ENCODE data around the gene GLIS1. TPM values are rescaled to one million over a fixed set of nuclear protein-coding genes. Genes with fewer than 3 reads are reported as not detected.

The GLIS1 gene
- polyA plus RNA-seq, 3 donors: 0.22 to 3.7 (median 0.56) TPM

DNA sequence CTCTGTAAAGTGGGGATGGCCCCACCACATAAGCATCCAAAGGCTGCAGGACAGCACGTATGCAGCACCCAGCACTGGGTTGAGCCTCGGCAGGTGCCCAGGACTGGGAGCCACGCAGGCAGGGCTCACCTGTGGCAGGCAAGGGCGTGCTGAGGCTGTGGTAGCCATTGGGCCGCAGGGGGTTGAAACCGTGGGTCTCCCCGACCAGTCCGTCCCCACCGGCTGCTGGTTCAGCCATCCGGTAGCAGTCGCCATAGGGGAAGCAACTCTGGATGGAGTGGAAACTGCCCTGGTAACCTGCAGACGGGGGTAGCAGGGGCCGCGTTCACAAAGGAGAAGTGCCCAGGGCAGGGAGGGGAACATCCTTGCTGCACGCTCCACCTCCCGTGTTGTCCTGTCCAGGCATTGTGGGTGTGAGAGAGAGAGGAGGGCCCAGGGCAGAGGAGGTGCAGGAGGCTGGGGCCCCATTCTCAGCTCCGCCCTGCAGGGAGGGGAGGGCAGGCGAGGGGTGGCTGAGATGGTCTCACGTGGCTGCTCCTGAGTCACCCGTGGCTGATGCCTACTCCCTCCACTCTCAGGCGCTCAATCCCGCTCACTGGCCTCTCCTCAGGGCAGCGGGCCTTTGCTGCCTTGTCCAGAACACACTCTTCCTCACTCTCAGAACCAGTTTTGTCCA lies 229.8 kb downstream of the GLIS1 start:
- WGBS, 3 donors: 47 to 66% (median 53%) methylated on average over 22 to 23 of the region's 23 CpGs
- no peak overlapping the region for H3K27ac ChIP-seq (ENCODE audit: low read depth, low read length)

DNA sequence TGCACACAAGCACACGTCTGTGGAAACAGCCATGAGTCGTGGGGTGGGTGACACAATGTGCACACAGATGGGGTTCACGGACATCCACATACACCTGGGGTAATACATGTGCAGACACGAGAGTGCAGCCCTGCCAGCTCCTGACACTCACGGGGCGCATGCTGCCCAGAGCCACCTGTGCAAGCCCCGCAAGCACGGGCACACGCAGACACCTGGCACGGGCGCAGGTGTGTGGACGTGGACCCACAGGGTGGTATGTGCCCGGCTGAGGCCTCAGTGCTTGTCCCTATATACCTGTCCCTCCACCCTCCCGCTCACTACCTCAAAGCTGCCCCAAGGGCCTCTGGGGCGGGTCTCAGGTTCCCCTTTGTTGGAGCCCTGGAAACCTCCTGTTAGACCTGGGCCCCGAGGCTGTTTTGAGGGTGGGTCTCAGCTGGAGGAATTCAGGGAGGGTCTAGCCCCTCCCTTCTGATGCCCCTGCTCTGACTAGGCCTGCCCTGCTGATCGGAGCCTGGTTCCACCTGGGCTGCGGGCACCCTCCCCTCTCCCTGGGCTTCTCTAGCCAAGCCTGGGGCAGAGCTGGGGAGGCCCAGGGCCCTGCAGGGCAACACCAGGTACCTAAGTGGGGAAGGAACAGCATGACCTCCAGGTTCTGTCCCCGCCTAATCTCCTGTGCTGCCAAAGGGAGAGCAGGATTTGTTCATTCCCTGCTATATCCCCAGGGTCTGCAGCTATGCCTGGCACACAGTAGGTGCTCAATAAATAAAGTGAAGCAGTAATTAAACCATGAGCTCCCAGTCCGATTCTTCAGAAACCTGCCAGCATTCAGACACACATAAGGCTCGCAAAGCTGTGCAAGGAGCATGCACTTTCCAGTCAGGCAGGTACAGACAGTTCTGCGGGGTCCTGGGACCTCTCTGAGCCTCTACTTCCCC lies 230.6 kb downstream of the GLIS1 start:
- WGBS, 3 donors: 90 to 91% (median 91%) methylated on average over 22 of the region's 22 CpGs
- H3K27ac ChIP-seq (ENCODE audit: low read depth, low read length): no peak overlapping the region

DNA sequence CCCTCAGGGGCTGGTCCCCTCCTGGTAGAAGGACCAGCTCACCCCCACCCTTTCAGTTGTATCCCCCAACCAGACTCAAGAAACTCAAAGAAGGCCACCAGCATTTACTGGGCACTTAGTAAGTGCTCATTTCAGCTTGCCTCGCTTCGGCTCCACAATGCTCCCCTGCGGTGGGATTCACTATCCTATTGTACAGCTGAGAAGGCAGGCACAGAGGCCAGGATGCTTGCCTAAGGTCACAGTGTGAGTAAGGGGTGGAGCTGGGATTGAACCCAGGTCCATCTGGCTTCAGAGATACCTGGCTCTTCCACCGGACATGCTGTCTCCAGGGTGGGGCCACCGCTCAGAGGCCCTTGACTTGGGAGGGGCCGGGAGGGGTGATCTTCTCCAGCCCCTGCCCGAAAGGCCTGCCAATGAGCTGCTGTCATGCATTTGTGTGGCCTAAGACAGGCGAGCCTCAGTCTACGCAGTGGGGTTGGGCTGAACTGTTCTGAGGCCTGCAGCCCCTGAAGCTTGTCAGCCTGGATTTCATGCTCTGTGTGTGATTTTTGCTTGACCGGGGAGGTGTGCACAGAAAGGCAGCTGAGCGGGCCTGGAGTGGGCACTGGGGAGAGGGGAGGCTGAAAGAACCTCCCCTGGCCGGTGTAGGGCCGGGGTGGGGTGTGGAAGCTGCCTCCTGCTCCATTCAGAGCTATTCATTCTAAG lies 231.7 kb downstream of the GLIS1 start:
- no peak overlapping the region for H3K27ac ChIP-seq (ENCODE audit: low read depth, low read length)
- WGBS, 3 donors: 87 to 93% (median 89%) methylated on average over 13 of the region's 13 CpGs

DNA sequence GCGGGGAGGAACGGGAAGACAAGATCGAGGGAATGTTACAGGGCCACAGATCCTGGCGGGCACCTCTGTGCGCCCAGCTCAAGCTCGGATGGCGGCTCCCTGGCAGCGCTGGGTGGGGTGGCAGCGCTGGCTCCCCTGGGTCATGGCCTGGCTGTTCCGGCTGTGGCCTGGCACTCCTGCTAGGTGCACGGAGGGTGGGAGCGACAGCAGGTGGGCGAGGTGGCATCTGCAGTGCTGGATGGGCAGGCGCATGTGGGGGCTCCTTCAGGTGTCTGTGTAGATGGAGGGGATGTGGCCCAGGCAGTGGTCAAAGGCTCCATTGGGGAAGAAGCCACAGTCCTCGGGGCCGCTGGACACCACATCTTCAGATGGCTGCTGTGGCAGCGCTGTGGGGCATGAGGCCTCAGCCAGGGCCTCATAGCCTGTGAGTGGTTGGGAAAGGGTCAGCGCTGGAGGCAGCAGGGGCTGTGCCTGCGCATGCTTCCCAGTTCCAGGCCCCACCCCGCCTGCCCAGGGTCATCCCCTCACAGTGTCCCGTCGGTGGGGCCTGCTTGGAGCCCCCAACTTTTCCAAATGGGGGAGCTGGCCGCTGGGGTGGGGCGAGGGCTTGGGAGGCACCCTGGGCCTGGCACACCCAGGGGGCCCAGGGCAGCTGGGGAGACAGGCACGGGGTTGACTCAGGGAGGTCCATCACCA lies 232.5 kb downstream of the GLIS1 start:
- WGBS, 3 donors: 89 to 93% (median 91%) methylated on average over 25 of the region's 25 CpGs
- H3K27ac ChIP-seq (ENCODE audit: low read depth, low read length): no peak overlapping the region

DNA sequence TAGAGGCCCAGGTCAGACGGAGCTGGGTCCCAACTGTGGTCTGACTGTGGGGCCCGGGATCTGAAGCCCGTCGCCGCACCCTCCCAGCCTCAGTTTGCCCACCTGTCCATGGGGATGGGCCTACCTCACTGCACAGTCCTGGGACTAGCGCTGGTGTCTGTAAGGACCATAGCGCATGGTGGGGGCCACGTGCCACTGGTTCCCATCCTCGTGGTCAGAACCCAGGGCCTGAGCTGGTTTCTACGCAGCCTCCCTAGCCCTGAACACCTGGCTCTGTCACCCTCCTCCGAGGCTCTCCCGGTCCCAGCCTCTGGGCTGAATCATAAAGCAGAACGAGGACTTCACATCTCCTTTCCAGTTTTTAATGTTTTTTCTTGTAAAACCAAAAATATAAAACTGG lies 233.1 kb downstream of the GLIS1 start:
- no peak overlapping the region for H3K27ac ChIP-seq (ENCODE audit: low read depth, low read length)
- 89 to 92% (median 90%) methylated on average over 13 of the region's 13 CpGs for WGBS, 3 donors

DNA sequence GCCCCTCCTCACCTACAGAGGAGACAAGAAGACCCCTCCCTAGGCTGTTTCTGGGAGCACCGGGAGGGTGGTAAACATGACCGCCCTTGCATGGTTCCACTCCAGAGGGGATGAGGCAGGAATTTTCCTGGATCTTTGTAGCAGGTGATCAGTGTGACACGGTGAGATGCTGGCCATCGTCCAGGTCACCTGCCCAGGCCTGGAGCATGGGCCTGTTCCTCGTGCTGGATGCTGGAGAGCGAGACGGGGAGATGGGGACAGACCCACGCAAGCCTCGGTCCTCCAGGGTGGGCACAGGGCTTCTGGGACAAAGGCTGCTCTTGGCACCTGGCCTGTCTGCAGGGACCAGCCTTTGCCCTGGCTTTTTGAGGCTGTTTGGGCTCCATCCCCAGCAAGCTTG lies 233.6 kb downstream of the GLIS1 start:
- H3K27ac ChIP-seq (ENCODE audit: low read depth, low read length): no peak overlapping the region
- WGBS, 3 donors: 83 to 94% (median 92%) methylated on average over 9 of the region's 9 CpGs

DNA sequence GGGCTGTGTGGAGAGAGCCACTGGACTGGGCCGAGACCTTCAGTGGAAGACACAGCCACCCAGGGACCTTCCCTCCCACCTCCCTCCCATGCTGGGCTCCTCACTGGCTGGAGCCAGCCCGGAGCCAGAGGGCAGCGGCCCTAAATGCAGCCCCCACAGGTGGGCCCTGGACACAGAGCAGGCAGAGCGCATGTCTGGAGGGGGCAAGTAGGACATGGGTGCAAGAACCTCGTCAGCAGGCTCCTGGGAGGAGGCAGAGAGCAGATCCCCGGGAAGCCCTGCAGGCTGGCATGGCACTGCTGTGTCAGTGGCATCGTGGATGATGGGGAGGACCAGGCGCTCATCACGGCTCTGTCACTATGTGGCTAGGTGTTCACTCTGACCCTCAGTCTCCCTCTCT lies 234.1 kb downstream of the GLIS1 start:
- 81 to 90% (median 88%) methylated on average over 9 of the region's 9 CpGs for WGBS, 3 donors
- no peak overlapping the region for H3K27ac ChIP-seq (ENCODE audit: low read depth, low read length)

DNA sequence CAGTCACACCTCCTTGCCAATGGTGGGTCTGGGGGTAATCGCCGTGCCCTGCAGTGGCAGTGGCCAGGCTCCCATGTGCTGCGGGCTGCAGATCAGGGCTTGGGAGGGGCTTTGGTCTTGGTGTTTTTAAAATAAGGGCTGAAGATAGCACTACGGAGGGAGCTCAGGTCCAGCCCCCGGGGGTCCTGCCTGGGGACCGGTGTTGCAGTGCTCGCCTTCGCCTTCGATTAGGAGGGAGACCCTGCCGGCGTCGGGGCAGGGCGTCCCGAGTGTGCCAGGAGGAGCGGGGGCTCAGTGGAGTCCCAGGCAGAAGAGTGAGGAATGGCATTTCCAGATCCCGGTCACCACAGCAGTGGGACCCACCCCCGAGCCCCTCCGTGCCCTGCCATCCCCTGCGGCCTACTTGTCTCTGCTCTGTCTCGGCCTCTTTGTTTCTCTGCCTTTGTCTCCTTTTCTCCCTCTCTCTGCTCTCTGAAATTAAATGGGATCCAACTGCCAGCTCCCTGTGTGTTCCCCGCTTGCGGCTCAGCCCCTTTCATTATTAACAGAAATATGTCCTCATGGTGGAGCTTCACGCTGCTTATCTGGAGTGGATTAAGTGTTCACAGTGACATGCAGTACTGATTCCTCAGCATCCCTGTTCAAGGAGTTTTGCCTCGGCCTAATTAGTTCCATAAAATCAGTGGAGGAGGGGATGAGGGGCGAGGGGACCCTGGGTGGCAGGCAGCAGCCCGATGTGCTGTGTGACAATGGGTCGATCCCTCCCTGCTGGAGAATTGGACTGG lies 235.3 kb downstream of the GLIS1 start:
- H3K27ac ChIP-seq (ENCODE audit: low read depth, low read length): no peak overlapping the region
- 71 to 79% (median 75%) methylated on average over 27 of the region's 27 CpGs for WGBS, 3 donors

DNA sequence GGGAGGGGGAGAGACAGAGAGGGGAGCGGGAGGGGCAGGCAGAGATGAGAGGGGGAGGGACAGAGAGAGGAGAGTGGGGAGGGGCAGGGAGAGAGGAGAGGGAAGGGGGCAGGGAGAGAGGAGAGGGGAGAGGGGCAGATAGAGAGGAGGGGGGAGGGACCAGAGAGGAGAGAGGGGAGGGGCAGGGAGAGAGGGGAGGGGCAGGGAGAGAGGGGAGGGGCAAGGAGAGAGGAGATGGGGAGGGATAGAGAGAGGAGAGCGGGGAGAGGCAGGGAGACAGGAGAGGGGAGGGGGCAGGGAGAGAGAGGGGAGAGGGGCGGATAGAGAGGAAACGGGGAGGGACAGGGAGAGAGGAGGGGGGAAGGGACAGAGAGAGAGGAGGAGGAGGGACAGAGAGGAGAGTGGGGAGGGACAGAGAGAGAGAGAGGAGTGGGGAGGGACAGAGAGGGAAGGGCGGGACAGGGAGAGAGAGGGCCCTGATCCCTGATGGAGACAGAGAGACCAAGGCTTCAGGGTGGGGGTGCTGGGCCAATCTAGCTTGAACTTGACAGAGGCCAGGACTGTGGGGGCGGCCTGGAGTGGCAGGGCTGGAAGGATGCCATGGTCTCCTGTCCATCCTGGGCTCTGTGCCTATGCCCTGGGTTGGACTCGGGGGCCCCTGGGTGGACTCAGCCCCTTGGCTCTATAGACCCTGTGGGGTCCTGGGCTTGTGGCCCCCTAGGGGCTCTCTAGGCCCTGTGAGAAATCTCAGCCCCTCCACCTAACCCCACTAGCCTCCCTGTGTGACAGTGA lies 236.1 kb downstream of the GLIS1 start:
- 55 to 71% (median 60%) methylated on average over 5 to 7 of the region's 7 CpGs for WGBS, 3 donors
- no peak overlapping the region for H3K27ac ChIP-seq (ENCODE audit: low read depth, low read length)

DNA sequence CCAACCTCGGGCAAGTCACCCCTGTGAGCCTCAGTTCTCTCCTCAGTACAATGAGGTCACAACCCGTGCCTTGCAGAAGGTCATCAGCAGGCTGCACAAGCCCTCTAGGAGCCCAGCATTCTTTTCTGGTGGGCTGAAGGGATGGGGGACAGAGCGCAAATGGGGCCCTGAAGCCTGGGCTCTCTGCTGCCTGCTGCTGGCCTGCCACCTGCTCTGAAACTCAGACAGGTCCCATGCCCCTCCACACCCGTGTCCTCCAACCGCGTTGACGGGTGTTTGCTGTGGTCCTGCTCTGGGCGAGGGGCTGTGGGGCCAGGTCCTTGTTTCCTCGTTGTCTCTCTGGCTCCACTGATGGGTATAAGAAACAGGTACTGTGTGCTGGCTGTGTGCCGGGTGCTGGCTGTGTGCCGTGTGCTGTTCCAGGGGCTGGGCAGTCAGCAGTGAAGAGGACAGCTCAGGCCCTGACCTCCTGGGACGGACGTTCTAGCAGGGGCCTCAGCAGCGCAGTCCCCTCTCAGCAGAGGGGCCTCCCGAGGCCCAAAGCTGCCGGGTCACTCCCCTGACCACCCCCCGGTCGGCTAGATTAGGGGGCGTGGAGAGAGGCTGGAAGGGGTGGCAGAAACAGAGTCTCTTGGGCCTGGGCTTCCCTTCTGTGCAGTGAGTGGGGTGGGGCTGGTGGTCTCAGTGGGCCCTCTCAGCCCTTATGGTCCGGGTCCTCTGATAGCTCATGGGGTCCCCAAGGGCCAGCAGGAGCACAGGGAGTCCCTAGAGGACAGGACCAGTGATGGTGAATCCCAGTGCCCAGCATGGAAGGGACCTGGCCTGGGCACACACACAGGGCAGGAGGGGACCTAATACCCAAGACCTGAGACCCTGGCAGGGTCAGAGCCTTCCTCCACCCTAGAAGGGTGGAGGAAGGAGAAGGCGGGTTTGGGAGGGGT lies 237.6 kb downstream of the GLIS1 start:
- WGBS, 3 donors: 49 to 67% (median 55%) methylated on average over 21 of the region's 21 CpGs
- H3K27ac ChIP-seq (ENCODE audit: low read depth, low read length): no peak overlapping the region

DNA sequence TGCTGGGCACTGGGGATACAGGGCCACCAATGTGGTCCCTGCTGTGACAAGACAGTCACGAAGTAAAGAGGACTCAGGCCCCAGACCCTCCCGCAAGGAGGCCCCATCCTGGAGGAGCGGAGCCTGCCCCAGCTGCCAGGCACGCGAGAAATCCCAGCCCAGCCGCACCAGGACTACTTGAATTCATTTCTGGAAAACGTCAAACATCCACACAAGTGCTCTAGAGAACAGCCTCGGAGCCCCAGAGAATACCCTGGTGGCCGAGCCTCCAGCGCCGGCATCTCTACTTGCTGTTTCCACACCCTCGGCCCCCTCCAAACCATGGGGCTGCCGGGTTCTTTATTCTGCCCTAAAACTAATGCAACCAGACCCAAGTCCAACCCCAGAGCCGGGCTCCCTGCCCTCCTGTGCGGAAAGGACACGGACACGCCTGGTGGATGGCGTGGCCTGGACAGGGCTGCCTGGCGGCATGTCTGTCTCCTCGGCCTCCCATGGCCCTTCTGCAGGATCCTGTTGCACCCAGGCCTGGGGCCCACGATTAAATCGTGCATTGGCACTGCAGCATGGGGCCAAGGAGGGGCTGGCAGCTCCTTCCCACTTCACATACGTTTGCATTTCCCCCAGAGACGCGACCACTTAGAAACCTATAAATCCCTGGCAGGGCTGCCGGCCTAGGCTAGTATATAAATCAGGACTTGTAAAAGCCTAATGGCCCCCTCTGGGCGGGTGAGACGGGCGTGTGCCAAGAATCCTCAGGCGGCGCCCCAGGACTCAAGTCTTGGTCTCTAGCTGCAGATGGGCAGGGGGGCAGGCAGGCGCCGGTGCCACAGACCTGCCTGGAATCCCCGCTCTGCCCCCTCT lies 238.5 kb downstream of the GLIS1 start:
- 71 to 76% (median 73%) methylated on average over 34 of the region's 34 CpGs for WGBS, 3 donors
- no peak overlapping the region for H3K27ac ChIP-seq (ENCODE audit: low read depth, low read length)

DNA sequence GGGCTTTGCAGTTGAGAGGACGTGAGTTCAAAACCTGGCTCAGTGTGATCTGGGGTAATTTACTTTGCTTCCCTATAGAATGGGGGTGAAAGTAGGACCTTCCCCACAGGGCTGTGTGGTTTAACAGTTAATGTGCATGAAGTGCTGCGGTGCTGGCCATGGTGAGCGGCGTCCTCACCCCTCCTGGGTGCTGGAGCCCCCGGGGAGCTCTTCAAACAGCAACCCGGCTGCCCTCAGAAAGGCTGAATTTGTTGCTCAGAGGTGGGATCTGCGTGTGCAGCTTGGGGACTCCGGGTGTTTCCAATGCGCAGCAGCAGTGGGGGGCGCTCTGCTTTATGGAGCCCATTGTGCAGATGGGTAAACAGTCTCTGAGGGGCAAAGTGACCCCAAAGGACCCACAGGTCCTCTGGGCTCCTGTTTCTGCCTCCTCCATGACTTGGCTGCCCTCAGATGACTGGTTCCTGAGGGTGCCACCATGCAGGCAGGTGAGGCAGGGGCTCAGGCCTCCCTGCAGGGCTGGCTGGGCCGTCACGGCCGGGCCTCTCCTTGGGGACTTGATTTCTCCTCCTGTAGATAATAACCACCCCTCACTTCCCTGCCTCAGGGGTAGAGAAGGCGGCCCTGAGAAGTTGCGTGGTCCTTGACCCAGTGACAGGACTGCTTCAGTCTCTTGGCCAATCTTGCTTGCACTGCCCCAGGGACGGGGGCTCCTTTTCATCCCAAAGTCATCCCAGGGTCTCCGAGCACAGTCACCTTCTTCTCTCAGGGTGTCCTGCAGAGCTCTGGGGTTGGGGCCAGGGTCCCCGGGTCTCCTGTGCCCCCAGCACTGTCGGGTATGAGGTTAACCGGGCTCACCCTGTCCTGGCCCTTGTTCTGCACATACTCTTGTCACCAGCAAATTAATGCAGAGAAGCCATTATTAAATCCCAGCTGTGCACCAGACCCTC lies 239.4 kb downstream of the GLIS1 start:
- no peak overlapping the region for H3K27ac ChIP-seq (ENCODE audit: low read depth, low read length)
- 76 to 81% (median 78%) methylated on average over 20 of the region's 20 CpGs for WGBS, 3 donors

DNA sequence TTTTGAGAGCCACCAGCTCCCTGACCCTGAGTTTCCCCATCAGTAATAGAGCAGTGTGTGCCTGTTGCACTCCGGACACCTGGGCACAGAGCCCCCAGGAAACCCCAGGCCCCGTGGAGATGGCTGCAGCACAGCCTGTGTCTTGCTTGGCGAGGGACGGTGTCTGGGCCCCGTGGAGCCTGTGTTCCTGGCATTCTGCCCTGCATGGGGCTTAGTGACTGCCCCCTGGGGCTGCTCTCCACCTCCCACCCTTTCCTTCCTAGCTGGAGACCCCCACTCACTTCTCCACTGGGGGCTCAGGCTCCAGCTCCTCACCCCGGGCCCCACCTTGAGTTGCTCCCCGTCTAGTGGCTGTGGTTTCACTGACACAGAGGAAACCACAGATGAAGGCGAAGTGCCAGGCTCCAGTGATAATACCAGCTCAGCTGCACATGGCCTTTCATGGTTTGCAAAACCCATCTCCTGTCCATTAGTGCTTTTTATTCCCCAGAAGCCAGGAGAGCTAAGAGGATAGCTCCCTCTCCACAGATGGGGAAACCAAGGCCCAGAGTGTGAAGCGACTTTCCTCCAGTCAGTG lies 240.3 kb downstream of the GLIS1 start:
- 37 to 61% (median 38%) methylated on average over 8 to 9 of the region's 9 CpGs for WGBS, 3 donors
- no peak overlapping the region for H3K27ac ChIP-seq (ENCODE audit: low read depth, low read length)
